ENCODE results near the gene FUT1.
"Not testable (repeated sequence)": the region's sequence is repeated elsewhere in the genome, so short reads cannot be mapped to it uniquely, and the experiment has no call there.

DNA sequence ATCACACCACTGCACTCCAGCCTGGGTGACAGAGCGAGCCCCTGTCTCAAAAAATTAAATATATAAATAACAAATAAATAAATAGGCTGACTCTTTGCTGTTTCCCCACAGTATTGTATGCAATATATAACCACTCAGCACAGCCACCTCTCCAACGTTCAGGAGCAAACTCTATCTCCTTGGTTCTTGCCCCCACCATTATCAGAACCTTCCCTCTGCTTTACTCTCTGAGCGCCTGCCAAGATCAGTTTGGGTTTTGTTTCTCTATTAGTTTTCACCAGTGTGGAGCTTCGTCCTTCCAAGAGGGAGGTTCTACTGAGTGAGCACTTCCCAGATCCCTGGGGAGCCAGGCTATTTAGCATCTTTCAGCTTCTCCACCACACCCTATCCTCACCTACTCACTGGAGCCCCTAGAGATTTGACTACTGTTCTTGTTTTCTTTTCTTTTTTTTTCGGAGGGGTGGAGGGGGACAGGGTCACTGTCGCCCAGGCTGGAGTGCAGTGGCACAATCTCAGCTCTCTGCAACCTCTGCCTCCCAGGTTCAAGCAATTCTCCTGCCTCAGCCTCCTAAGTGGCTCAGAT lies 15.8 kb upstream of the FUT1 start:
- TF ChIP-seq, protein P1, sequence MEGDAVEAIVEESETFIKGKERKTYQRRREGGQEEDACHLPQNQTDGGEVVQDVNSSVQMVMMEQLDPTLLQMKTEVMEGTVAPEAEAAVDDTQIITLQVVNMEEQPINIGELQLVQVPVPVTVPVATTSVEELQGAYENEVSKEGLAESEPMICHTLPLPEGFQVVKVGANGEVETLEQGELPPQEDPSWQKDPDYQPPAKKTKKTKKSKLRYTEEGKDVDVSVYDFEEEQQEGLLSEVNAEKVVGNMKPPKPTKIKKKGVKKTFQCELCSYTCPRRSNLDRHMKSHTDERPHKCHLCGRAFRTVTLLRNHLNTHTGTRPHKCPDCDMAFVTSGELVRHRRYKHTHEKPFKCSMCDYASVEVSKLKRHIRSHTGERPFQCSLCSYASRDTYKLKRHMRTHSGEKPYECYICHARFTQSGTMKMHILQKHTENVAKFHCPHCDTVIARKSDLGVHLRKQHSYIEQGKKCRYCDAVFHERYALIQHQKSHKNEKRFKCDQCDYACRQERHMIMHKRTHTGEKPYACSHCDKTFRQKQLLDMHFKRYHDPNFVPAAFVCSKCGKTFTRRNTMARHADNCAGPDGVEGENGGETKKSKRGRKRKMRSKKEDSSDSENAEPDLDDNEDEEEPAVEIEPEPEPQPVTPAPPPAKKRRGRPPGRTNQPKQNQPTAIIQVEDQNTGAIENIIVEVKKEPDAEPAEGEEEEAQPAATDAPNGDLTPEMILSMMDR (conservative IDR thresholded peaks at IDR 0.05; ENCODE audit: low read length), result not testable (repeated sequence)
- not testable (repeated sequence) for TF ChIP-seq EZH2phosphoT487 (IDR thresholded peaks at IDR 0.05; ENCODE audit: borderline replicate concordance)

Data from Loucy (cell line).